K562 (cell line): ENCODE measurements around the gene NSMCE1. TPM values are rescaled to one million over a fixed set of nuclear protein-coding genes. Genes with fewer than 3 reads are reported as not detected.

Experiments
- BCLAF1 ChIP-seq, 2 experiments: fragments of 450-650 bp in 1 of 2; IDR thresholded peaks; 2 replicates each; pipeline ENCODE4 v1.6.1; 2011 to 2017; ENCODE audit warnings: low read depth in 2 of 2, antibody characterized with exemption in 1 of 2, borderline replicate concordance in 1 of 2, low read length in 1 of 2, mild to moderate bottlenecking in 1 of 2, mixed read lengths in 1 of 2; ENCODE audit not compliant: control insufficient read depth in 1 of 2
- CBX5 ChIP-seq: IDR thresholded peaks from 2 replicates; pipeline ENCODE4 v1.6.1; 2014; ENCODE audit warnings: low read depth, borderline replicate concordance
- FOXM1 ChIP-seq, 2 experiments: fragments of 450-650 bp in 1 of 2; sonication (generic) in 1 of 2; formaldehyde crosslinking in 1 of 2; IDR thresholded peaks; 2 replicates each; pipeline versions ENCODE4 v1.6.1 to v1.9.0; 2017 to 2022; ENCODE audit warnings: low read depth in 2 of 2, mild to moderate bottlenecking in 2 of 2, missing genetic modification reagents in 1 of 2, moderate library complexity in 1 of 2
- GABPA ChIP-seq: fragments of 200-800 bp; sonication (Bioruptor generic); conservative IDR thresholded peaks from 2 replicates; pipeline ENCODE4 v1.6.1; 2016; ENCODE audit warnings: low read depth, missing genetic modification characterization, missing compliant biosample characterization
- MITF ChIP-seq: IDR thresholded peaks from 2 replicates; pipeline ENCODE4 v1.6.1; 2014; ENCODE audit warnings: antibody characterized with exemption
- MTA2 ChIP-seq: fragments of 450-650 bp; IDR thresholded peaks from 2 replicates; pipeline ENCODE4 v1.6.1; 2016; ENCODE audit warnings: low read depth
- PREB ChIP-seq: sonication (generic); formaldehyde crosslinking; IDR thresholded peaks from 2 replicates; pipeline ENCODE4 v1.8.1; 2023; ENCODE audit warnings: mild to moderate bottlenecking, missing genetic modification reagents
- RREB1 ChIP-seq: fragments of 250-450 bp; sonication (Bioruptor Pico); IDR thresholded peaks from 2 replicates; pipeline ENCODE4 v1.4.0; 2020
- SAP30 ChIP-seq: fragments of 200-600 bp; sonication (generic); IDR thresholded peaks from 2 replicates; pipeline ENCODE4 v1.6.1; 2012; ENCODE audit warnings: borderline replicate concordance, low read depth, mild to moderate bottlenecking, moderate library complexity, low read length, control low read depth, inconsistent platforms; ENCODE audit not compliant: insufficient read depth, poor library complexity, severe bottlenecking
- SMARCC2 ChIP-seq: fragments of 450-650 bp; IDR thresholded peaks from 2 replicates; pipeline ENCODE4 v1.6.1; 2017; ENCODE audit warnings: antibody characterized with exemption, moderate library complexity, mild to moderate bottlenecking, low read depth
- ZBTB17 ChIP-seq: fragments of 450-650 bp; formaldehyde crosslinking; IDR thresholded peaks from 2 replicates; pipeline ENCODE4 v1.4.0; 2020; ENCODE audit warnings: mild to moderate bottlenecking
- ZKSCAN3 ChIP-seq: fragments of 250-450 bp; sonication (Bioruptor Pico); IDR thresholded peaks from 2 replicates; pipeline ENCODE4 v1.4.0; 2020
- ZNF175 ChIP-seq: fragments of 200-800 bp; sonication (Bioruptor generic); IDR thresholded peaks from 2 replicates; pipeline ENCODE4 v1.6.1; 2016; ENCODE audit warnings: low read depth, mild to moderate bottlenecking, missing genetic modification characterization, missing compliant biosample characterization
- ZNF311 ChIP-seq: fragments of 250-450 bp; sonication (Bioruptor Pico); IDR thresholded peaks from 2 replicates; pipeline ENCODE4 v1.4.0; 2020; ENCODE audit warnings: mild to moderate bottlenecking, moderate library complexity
- polyA plus RNA-seq, 8 experiments: library from polyadenylated mRNA; depleted of rRNA in 4 of 8; stranded (reverse) in 5 of 8; unstranded in 3 of 8; fragments of >200 nt; fragmentation: Nextera tagmentation in 2 of 8; fragmentation: Illumina TruSeq in 1 of 8; extraction: Ambion mirVana in 2 of 8; extraction: Trizol in 1 of 8; gene quantifications; 2 replicates each; pipeline versions ENCODE4 v1.2.1 to v1.2.3, GENCODE V29; 2011 to 2014; ENCODE audit warnings: inconsistent platforms in 1 of 8, missing spikeins in 1 of 8
- total RNA-seq, 7 experiments: library from RNA; depleted of rRNA in 6 of 7; stranded (reverse); fragments of >200 nt in 6 of 7; fragmentation: Illumina TruSeq in 2 of 7; extraction: Trizol in 2 of 7; gene quantifications; 2 replicates each; pipeline versions ENCODE4 v1.2.1 to v1.2.3, GENCODE V29; 2011 to 2021; ENCODE audit warnings: low replicate concordance in 1 of 7

NSMCE1 gene
- total and polyA plus RNA-seq, 9 of the 15 experiments (the other 6 are each of a cell fraction or from before 2014, with no cell fraction given) = 52.1 to 163 (median 61.5) TPM

GRCh38 chr16:27237219-27238015 is 31.2 kb downstream of the NSMCE1 start (continued):
- TF ChIP-seq RREB1 (CRISPR knock-in tag) (no peak), ZBTB17 (peak; percentile 65; the same call in 1 of the 2 replicates), SAP30 (no peak), ZNF311 (CRISPR knock-in tag) (0 out of 2 replicates have a peak, but pooled peaks have one; percentile 28), GABPA (tag) (peak; percentile 43; the same call in 1 of the 2 replicates), CBX5 (no peak), MITF (no peak), FOXM1 (IDR thresholded peaks at IDR 0.05; ENCODE audit: low read depth) (no peak), FOXM1 (CRISPR knock-in tag; IDR thresholded peaks at IDR 0.05; ENCODE audit: low read depth) (no peak), MTA2 (no peak), BCLAF1 (IDR thresholded peaks at IDR 0.05; ENCODE audit: borderline replicate concordance in 1 of 2, control insufficient read depth in 1 of 2, low read depth in 2 of 2, low read length in 1 of 2) (no peak), PREB (CRISPR knock-in tag) (no peak), ZKSCAN3 (CRISPR knock-in tag) (no peak), ZNF175 (CRISPR knock-in tag) (peak; percentile 74), SMARCC2 (no peak)
